CD4-positive, alpha-beta T cell (primary cell): ENCODE measurements around the gene ZNF354B. TPM values are rescaled to one million over a fixed set of nuclear protein-coding genes. Genes with fewer than 3 reads are reported as not detected.

Experiments
- ATAC-seq: fragments of 200-7000 bp; cut with Tn5 transposase; one replicate; pipeline ENCODE4 v1.10.0; 2022; ENCODE audit warnings: mild to moderate bottlenecking; ENCODE audit not compliant: poor library complexity
- CTCF ChIA-PET: fragments of 350-600 bp; sonication (Branson Sonifier 250); formaldehyde crosslinking; loops from one replicate; lab custom pipeline; 2021; ENCODE audit warnings: antibody characterized with exemption, inconsistent platforms; lab: Charles Lee
- POLR2A ChIA-PET: fragments of 350-600 bp; sonication (Branson Sonifier 250); formaldehyde crosslinking; loops from one replicate; lab custom pipeline; 2021; ENCODE audit warnings: antibody characterized with exemption, inconsistent platforms; lab: Charles Lee
- DNase-seq, 14 experiments: peaks; one replicate each; pipeline ENCODE4 v3.0.0-alpha.2; 2013 to 2020; ENCODE audit warnings: mixed read lengths in 2 of 14
- H3K27ac ChIP-seq, 2 donors: one replicate each; pipeline versions ENCODE4 v1.5.1 to v1.7.0; 2013; ENCODE audit warnings: low read length in 2 of 2, low read depth in 1 of 2, mild to moderate bottlenecking in 1 of 2
- H3K27me3 ChIP-seq, 2 experiments: 1 replicate in 1 of 2; 2 replicates in 1 of 2; pipeline versions ENCODE4 v1.6.1 to v1.7.0; 2013; ENCODE audit warnings: low read length in 2 of 2, control low read depth in 1 of 2, mild to moderate bottlenecking in 1 of 2, moderate library complexity in 1 of 2; ENCODE audit not compliant: insufficient read depth in 2 of 2, control insufficient read depth in 1 of 2
- H3K36me3 ChIP-seq: one replicate; pipeline ENCODE4 v1.6.1; 2013; ENCODE audit warnings: low read length, control low read depth; ENCODE audit not compliant: insufficient read depth
- H3K4me1 ChIP-seq: one replicate; pipeline ENCODE4 v1.6.1; 2013; ENCODE audit warnings: low read length, control low read depth; ENCODE audit not compliant: insufficient read depth
- H3K4me3 ChIP-seq: one replicate; pipeline ENCODE4 v1.5.1; 2013; ENCODE audit warnings: mild to moderate bottlenecking, low read length, moderate library complexity
- H3K9me3 ChIP-seq, 2 experiments: 1 replicate in 1 of 2; 2 replicates in 1 of 2; pipeline versions ENCODE4 v1.6.1 to v1.7.0; 2013; ENCODE audit warnings: low read length in 2 of 2, mild to moderate bottlenecking in 2 of 2, control low read depth in 1 of 2, moderate library complexity in 1 of 2; ENCODE audit not compliant: control insufficient read depth in 1 of 2, insufficient read depth in 1 of 2
- H3K27ac Mint-ChIP-seq: one replicate; pipeline ENCODE4 v1.8.0; 2020; ENCODE audit warnings: mixed read lengths
- H3K27me3 Mint-ChIP-seq: one replicate; pipeline ENCODE4 v1.8.0; 2021; ENCODE audit warnings: mixed read lengths
- H3K36me3 Mint-ChIP-seq: one replicate; pipeline ENCODE4 v1.8.0; 2021; ENCODE audit warnings: low read depth, mixed read lengths
- H3K4me1 Mint-ChIP-seq: one replicate; pipeline ENCODE4 v1.8.0; 2021; ENCODE audit warnings: low read depth, mixed read lengths
- H3K4me3 Mint-ChIP-seq: one replicate; pipeline ENCODE4 v1.8.0; 2020; ENCODE audit warnings: mild to moderate bottlenecking, mixed read lengths
- H3K9me3 Mint-ChIP-seq: one replicate; pipeline ENCODE4 v1.8.0; 2020; ENCODE audit warnings: mixed read lengths
- intact Hi-C, 2 experiments: fragments of 100-400 bp; cut with DNase I in 1 of 2; cut with micrococcal nuclease in 1 of 2; formaldehyde crosslinking; loops; one replicate each; pipeline versions ENCODE4 v1.15.1 to v1.9.0; 2023 to 2025; cut with DNase I, micrococcal nuclease
- total RNA-seq, 174 experiments: library from RNA in 2 of 174; stranded (reverse) in 2 of 174; gene quantifications; one replicate each; pipeline ENCODE4 v1.2.3 and lab custom pipeline; 2021 to 2026
- TF ChIP-seq, protein P1 (sequence below): fragments of 200-600 bp; IDR thresholded peaks from one replicate; pipeline ENCODE4 v1.8.0; 2022; ENCODE audit warnings: antibody characterized with exemption, mild to moderate bottlenecking

Gene ZNF354B
- total RNA-seq, 2 experiments from 2014 or later, result 6.2 to 6.3 TPM

DNA sequence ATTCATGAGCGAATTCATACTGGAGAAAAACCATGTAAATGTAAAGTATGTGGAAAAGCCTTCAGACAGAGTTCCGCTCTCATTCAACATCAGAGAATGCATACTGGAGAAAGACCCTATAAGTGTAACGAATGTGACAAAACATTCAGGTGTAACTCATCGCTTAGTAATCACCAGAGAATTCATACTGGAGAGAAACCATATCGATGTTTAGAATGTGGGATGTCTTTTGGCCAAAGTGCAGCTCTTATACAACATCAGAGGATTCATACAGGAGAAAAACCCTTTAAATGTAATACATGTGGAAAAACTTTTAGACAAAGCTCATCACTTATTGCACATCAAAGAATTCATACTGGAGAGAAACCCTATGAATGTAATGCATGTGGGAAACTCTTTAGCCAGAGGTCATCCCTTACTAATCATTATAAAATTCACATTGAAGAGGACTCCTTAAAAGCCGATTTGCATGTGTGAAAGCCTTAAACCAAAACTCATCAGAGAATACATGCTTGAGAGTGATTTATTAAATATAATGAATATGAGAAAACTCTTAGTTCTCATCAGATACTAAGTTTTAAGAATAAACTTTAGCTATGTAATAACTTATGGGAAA, 24.2 kb downstream of the ZNF354B start:
- peaks cover 33 to 94% of the 10 kb centered on the region in 2 experiments for H3K9me3 ChIP-seq
- no peak overlapping the region for H3K27ac Mint-ChIP-seq
- no peaks in the 10 kb centered on the region for H3K27me3 ChIP-seq
- ATAC-seq (no peak), DNase-seq (no peak)
- H3K4me1 ChIP-seq, result no peaks in the 10 kb centered on the region
- TF ChIP-seq, protein P1, sequence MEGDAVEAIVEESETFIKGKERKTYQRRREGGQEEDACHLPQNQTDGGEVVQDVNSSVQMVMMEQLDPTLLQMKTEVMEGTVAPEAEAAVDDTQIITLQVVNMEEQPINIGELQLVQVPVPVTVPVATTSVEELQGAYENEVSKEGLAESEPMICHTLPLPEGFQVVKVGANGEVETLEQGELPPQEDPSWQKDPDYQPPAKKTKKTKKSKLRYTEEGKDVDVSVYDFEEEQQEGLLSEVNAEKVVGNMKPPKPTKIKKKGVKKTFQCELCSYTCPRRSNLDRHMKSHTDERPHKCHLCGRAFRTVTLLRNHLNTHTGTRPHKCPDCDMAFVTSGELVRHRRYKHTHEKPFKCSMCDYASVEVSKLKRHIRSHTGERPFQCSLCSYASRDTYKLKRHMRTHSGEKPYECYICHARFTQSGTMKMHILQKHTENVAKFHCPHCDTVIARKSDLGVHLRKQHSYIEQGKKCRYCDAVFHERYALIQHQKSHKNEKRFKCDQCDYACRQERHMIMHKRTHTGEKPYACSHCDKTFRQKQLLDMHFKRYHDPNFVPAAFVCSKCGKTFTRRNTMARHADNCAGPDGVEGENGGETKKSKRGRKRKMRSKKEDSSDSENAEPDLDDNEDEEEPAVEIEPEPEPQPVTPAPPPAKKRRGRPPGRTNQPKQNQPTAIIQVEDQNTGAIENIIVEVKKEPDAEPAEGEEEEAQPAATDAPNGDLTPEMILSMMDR, result no peak
- peaks cover 58% of the 10 kb centered on the region for H3K36me3 ChIP-seq
- H3K9me3 Mint-ChIP-seq, result peaks cover 19% of the 10 kb centered on the region
- no peak overlapping the region for H3K27ac ChIP-seq
- intact Hi-C loops, result no loop called here
- no peak overlapping the region for H3K4me3 ChIP-seq
- CTCF ChIA-PET, result no interaction called here
- no peak overlapping the region for H3K4me3 Mint-ChIP-seq
- peaks cover 95% of the 10 kb centered on the region for H3K36me3 Mint-ChIP-seq
- POLR2A ChIA-PET, result no interaction called here
- H3K4me1 Mint-ChIP-seq, result no peaks in the 10 kb centered on the region
- no peaks in the 10 kb centered on the region for H3K27me3 Mint-ChIP-seq

DNA sequence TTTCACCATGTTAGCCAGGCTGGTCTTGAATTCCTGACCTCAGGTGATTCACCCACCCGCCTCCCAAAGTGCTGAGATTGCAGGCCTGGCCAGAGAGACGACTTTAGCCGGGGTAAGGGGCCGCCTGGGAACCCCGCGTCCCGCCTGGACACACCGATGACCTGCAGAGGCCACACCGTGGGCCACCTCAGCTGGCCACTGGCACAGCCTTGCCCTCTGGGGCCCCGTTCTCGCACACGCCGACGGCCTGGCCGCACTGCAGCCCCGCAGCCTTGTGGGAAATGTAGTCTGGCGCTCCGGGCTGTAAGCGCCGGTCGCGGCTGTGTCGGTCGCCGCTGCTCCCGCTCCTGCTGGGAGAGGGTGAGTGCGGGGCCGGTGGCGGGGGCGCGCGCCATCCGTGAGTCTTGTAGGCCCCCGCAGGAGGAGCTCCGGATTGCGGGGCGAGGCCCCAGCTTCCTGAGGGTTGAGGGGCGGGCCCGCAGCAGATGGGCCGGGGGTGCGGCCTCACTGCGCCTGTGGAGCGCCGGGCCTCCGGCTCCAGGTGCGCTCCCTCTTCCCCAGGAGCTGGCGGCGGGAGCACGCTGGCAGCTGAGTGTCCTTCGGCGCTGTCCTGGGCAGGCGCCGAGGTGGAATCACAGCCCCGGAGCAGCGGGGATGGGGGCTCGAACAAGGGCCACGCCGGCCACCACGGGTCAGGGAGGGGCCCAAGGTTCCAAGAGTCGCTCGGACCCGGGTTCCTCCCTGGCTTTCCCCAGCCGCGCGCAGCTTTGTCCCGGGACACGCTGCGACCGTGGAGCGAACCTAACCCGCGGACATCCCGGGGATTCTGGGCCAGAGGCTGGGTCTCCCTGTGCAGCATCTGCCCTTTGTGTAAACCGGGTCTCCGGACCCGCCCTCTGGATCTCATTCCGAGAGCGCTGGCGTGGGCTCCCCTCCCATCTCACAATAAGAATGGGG, 36.1 kb downstream of the ZNF354B start, which contains the start of gene ZFP2:
Gene ZFP2, plus strand, starts transcription at position 299 of the 957 bp plus-strand sequence. CDS start 35,401 bp downstream, outside the sequence.
- peak in 11 of 14 experiments; percentile 2 to 60 (median 21) for DNase-seq
- Mint-ChIP-seq H3K27me3 (no peaks in the 10 kb centered on the region), H3K36me3 (peaks cover 31% of the 10 kb centered on the region), H3K27ac (no peak within 1 kb of the TSS), H3K4me1 (peaks cover 7% of the 10 kb centered on the region), H3K9me3 (no peaks in the 10 kb centered on the region), H3K4me3 (peak within 1 kb of the TSS; percentile 90)
- Histone ChIP-seq H3K9me3 (peaks cover 0 to 28% of the 10 kb centered on the region in 2 experiments), H3K4me1 (peaks cover 9% of the 10 kb centered on the region), H3K4me3 (peak within 1 kb of the TSS; percentile 61), H3K27me3 (no peaks in the 10 kb centered on the region), H3K36me3 (no peaks in the 10 kb centered on the region), H3K27ac (no peak within 1 kb of the TSS)
- ChIA-PET CTCF (no interaction called here), POLR2A (interaction anchor here (1.1 kb wide), 1 partner anchor 36 kb away, joined by 4 read pairs; the partner anchor contains the start of gene ZNF354B)
- intact Hi-C loops, result loop anchor here in 1 of 2 experiments (5.0 to 10.0 kb wide), 3 partner anchors 39 to 169 kb away; partner anchors contain the start of genes ZNF354B, ZNF354C and ZNF879
- TF ChIP-seq, protein P1, result no peak
- peak; percentile 73 for ATAC-seq

DNA sequence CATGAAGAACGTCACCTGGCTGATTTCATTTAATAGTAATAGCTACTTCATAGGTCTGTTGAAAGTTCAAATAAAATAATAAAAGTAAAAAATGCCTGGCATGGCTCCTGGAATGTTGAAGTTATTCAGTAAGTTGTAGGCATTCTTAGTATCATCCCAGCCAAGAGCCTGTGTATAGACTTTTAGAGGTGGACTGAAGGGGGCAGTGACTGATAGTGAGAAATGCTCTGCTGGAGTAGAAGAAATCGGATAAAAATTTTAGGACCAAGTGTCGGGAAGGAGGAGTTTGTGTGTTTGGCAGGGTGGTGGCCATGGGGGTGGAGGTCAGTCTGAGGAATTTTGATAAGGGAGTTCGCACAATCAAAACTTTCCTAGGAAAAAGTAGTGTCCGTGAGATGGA, 39.5 kb downstream of the ZNF354B start:
- DNase-seq, result no peak
- Histone ChIP-seq H3K27me3 (no peaks in the 10 kb centered on the region), H3K9me3 (peaks cover 11 to 21% of the 10 kb centered on the region in 2 experiments), H3K4me3 (no peak overlapping the region), H3K4me1 (peaks cover 9% of the 10 kb centered on the region), H3K36me3 (peaks cover 3% of the 10 kb centered on the region), H3K27ac (no peak overlapping the region)
- H3K27ac Mint-ChIP-seq, result no peak overlapping the region
- peaks cover 41% of the 10 kb centered on the region for H3K36me3 Mint-ChIP-seq
- CTCF ChIA-PET, result no interaction called here
- TF ChIP-seq, protein P1, result no peak
- H3K27me3 Mint-ChIP-seq, result no peaks in the 10 kb centered on the region
- intact Hi-C loops, result loop anchor here in 1 of 2 experiments (5.0 to 10.0 kb wide), 3 partner anchors 42 to 166 kb away; partner anchors contain the start of genes ZNF354B, ZNF354C and ZNF879
- peaks cover 10% of the 10 kb centered on the region for H3K9me3 Mint-ChIP-seq
- H3K4me3 Mint-ChIP-seq, result no peak overlapping the region
- H3K4me1 Mint-ChIP-seq, result peaks cover 7% of the 10 kb centered on the region
- no peak for ATAC-seq
- POLR2A ChIA-PET, result no interaction called here
